Measurements from ENCODE around the gene SLC27A5. TPM values are rescaled to one million over a fixed set of nuclear protein-coding genes. Genes with fewer than 3 reads are reported as not detected.

SLC27A5 gene
- total and polyA plus RNA-seq, 2 donors (not counting 3 experiments of a cell fraction or from before 2014, with no cell fraction given): 7.1 to 16.0 TPM

DNA sequence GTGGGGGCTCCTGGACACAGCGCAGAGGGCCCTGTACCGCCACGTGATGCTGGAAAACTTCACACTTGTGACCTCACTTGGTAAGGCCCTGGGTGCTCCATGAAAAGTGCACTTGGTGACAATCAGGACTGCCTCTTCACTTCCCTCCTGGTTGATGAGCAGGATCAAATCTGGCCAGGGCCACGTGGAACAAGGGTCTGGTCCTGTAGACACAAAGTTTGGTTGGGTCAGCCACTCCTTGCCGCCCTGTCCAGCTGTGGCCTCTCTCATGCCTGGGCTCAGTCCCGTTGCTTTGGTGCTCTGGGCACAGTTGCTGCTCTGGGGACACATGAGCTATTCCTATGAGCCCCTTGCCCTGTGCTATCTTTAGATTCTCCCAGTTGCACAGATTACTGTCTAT is 58.0 kb downstream of the SLC27A5 start:
- H3K27ac ChIP-seq (ENCODE audit: insufficient read depth, low read depth, low read length): no peak overlapping the region
- TF ChIP-seq, protein P1, sequence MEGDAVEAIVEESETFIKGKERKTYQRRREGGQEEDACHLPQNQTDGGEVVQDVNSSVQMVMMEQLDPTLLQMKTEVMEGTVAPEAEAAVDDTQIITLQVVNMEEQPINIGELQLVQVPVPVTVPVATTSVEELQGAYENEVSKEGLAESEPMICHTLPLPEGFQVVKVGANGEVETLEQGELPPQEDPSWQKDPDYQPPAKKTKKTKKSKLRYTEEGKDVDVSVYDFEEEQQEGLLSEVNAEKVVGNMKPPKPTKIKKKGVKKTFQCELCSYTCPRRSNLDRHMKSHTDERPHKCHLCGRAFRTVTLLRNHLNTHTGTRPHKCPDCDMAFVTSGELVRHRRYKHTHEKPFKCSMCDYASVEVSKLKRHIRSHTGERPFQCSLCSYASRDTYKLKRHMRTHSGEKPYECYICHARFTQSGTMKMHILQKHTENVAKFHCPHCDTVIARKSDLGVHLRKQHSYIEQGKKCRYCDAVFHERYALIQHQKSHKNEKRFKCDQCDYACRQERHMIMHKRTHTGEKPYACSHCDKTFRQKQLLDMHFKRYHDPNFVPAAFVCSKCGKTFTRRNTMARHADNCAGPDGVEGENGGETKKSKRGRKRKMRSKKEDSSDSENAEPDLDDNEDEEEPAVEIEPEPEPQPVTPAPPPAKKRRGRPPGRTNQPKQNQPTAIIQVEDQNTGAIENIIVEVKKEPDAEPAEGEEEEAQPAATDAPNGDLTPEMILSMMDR (IDR thresholded peaks at IDR 0.05; ENCODE audit: extremely low read depth in 1 of 2, insufficient read depth in 1 of 2, low read depth in 1 of 2, low read length in 2 of 2): no peak
- no peak for TF ChIP-seq POLR2AphosphoS5 (IDR thresholded peaks at IDR 0.05; ENCODE audit: insufficient read depth, low read depth, low read length)
- no peak for TF ChIP-seq FOS (IDR thresholded peaks at IDR 0.05; ENCODE audit: borderline replicate concordance, insufficient read depth, low read length)
- no peak for TF ChIP-seq EZH2 (IDR thresholded peaks at IDR 0.05; ENCODE audit: borderline replicate concordance, low read depth, low read length, severe bottlenecking)
- TF ChIP-seq, protein P2, sequence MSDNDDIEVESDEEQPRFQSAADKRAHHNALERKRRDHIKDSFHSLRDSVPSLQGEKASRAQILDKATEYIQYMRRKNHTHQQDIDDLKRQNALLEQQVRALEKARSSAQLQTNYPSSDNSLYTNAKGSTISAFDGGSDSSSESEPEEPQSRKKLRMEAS (IDR thresholded peaks at IDR 0.05; ENCODE audit: insufficient read depth, insufficient read length): no peak

More for the DNA sequence above, 58.0 kb downstream of the SLC27A5 start:
- Histone ChIP-seq H2AFZ (ENCODE audit: low read depth, low read length) (no peak overlapping the region), H3K79me2 (ENCODE audit: control insufficient read depth, insufficient read depth, low read length) (no peaks in the 10 kb centered on the region), H3K36me3 (ENCODE audit: control insufficient read depth in 2 of 2, extremely low read depth in 1 of 2, insufficient read depth in 2 of 2, low read length in 2 of 2) (peaks cover 0 to 12% of the 10 kb centered on the region in 2 experiments), H3K4me3 (replicated peaks in 1 of 3; ENCODE audit: insufficient read depth in 1 of 3, low read depth in 1 of 3, low read length in 3 of 3) (no peak overlapping the region), H4K20me1 (replicated peaks; ENCODE audit: control insufficient read depth, extremely low read depth, insufficient read depth, low read length) (no peaks in the 10 kb centered on the region), H3K4me2 (ENCODE audit: insufficient read depth, low read length) (no peak overlapping the region), H3K9me3 (replicated peaks; ENCODE audit: control insufficient read depth, insufficient read depth, low read length) (no peaks in the 10 kb centered on the region), H3K27me3 (ENCODE audit: control insufficient read depth in 2 of 2, insufficient read depth in 2 of 2, low read length in 2 of 2) (no peaks in the 10 kb centered on the region), H3K9ac (replicated peaks; ENCODE audit: extremely low read depth, insufficient read depth, low read length) (no peak overlapping the region), H3K9me1 (replicated peaks; ENCODE audit: control insufficient read depth, extremely low read depth, insufficient read depth, low read length) (no peaks in the 10 kb centered on the region), H3K4me1 (ENCODE audit: control insufficient read depth, extremely low read depth, insufficient read depth, low read length) (peaks cover 3% of the 10 kb centered on the region)
- BruUV-seq (replicated peaks): no TSS peak
- ChIA-PET POLR2A (no interaction called here), CTCF (no interaction called here)
- FAIRE-seq: no peak
- intact Hi-C loops (cut with micrococcal nuclease) (no loop called here), dilution Hi-C loops (cut with MboI; ENCODE audit: extremely low pct_ligation_motif_present, low sequenced_read_pairs) (no loop called here)
- no peak for DNase-seq (ENCODE audit: low read depth, low spot score)

Measured in endothelial cell of umbilical vein (primary cell).